GM20000 (cell line): ENCODE results near the gene ADAMTS16.

Experiments
- DNase-seq: peaks from one replicate; pipeline ENCODE4 v3.0.0; 2012; ENCODE audit warnings: low spot score
- TF ChIP-seq, protein P1 (sequence below): IDR thresholded peaks from 2 replicates; pipeline ENCODE4 v1.5.1; 2012; ENCODE audit warnings: mild to moderate bottlenecking, control low read depth; ENCODE audit errors: extremely low read depth, missing control alignments

Gene ADAMTS16

DNA sequence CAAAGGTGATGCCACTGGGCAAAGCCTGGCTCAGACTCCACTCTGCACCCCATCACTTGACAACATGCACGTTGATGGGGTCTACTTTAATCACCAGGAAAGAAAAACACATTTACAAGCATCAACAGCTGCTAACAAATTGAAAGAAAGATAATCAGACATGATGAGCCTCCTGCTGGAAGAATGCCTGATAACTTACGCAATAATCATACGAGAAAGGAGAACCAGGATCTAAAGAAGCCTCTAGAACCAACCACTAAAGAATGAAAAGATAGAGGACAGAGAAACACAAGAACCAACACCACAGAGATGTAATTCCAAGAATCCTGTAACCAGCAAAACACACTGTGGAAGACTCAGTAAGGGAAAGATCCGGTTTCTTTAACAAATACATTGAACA, 162.1 kb downstream of the ADAMTS16 start:
- DNase-seq, result no peak
- TF ChIP-seq, protein P1, sequence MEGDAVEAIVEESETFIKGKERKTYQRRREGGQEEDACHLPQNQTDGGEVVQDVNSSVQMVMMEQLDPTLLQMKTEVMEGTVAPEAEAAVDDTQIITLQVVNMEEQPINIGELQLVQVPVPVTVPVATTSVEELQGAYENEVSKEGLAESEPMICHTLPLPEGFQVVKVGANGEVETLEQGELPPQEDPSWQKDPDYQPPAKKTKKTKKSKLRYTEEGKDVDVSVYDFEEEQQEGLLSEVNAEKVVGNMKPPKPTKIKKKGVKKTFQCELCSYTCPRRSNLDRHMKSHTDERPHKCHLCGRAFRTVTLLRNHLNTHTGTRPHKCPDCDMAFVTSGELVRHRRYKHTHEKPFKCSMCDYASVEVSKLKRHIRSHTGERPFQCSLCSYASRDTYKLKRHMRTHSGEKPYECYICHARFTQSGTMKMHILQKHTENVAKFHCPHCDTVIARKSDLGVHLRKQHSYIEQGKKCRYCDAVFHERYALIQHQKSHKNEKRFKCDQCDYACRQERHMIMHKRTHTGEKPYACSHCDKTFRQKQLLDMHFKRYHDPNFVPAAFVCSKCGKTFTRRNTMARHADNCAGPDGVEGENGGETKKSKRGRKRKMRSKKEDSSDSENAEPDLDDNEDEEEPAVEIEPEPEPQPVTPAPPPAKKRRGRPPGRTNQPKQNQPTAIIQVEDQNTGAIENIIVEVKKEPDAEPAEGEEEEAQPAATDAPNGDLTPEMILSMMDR, result no peak

DNA sequence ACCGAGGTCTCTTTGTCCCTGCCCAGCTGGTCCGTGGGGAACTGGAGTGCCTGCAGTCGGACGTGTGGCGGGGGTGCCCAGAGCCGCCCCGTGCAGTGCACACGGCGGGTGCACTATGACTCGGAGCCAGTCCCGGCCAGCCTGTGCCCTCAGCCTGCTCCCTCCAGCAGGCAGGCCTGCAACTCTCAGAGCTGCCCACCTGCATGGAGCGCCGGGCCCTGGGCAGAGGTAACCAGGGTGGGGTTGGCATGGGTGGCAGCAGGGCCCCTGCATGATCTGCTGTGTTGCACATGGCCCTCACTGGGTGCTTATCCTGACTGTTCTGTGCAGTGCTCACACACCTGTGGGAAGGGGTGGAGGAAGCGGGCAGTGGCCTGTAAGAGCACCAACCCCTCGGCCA, 163.1 kb downstream of the ADAMTS16 start:
- DNase-seq, result no peak
- TF ChIP-seq, protein P1, result no peak

GRCh38 chr5:5304361-5305020, 164.4 kb downstream of the ADAMTS16 start:
- no peak for DNase-seq
- TF ChIP-seq, protein P1, result no peak

GRCh38 chr5:5306696-5307095, 166.6 kb downstream of the ADAMTS16 start:
- DNase-seq, result no peak
- TF ChIP-seq, protein P1, result no peak

DNA sequence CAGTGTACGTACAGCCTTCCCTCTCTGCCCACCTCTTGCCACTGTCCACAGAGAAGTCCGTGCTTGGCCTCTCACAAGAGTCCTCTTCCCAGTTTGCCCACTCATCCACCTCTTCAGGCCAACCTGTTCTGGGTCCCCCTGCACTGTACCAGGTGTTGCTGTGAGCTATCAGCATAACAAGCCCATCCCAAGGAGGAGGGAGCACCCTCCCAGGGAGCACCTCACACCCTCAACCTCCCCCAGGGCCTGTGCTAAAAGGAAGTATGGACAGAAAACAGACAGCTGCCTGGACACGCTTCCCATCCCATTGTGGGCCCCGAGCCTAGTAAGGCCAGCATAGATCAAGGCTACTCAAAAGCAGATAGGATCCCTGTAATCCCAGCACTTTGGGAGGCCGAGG, 168.2 kb downstream of the ADAMTS16 start:
- TF ChIP-seq, protein P1, result no peak
- no peak for DNase-seq

GRCh38 chr5:5309645-5310044, 169.5 kb downstream of the ADAMTS16 start:
- no peak for DNase-seq
- TF ChIP-seq, protein P1, result no peak

GRCh38 chr5:5313101-5313635, 173.0 kb downstream of the ADAMTS16 start:
- TF ChIP-seq, protein P1, result no peak
- DNase-seq, result no peak
